Natural killer cell (primary cell): ENCODE measurements around the gene AREG. TPM values are rescaled to one million over a fixed set of nuclear protein-coding genes. Genes with fewer than 3 reads are reported as not detected.

Experiments
- ATAC-seq, 3 donors: fragments of 150-1000 bp in 2 of 3; fragments of 200-7000 bp in 1 of 3; cut with Tn5 transposase; 1 replicate in 1 of 3; 2 replicates in 2 of 3; pipeline ENCODE4 v1.10.0; 2021; ENCODE audit warnings: mild to moderate bottlenecking in 2 of 3, moderate library complexity in 2 of 3
- DNase-seq, 2 donors: peaks; one replicate each; pipeline versions ENCODE4 v3.0.0 to v3.0.0-alpha.2; 2013 to 2021; ENCODE audit warnings: mixed read lengths in 1 of 2
- H3K27ac ChIP-seq: one replicate; pipeline ENCODE4 v1.5.1; 2013; ENCODE audit warnings: mild to moderate bottlenecking, low read length
- H3K27me3 ChIP-seq: one replicate; pipeline ENCODE4 v1.6.1; 2013; ENCODE audit warnings: low read length; ENCODE audit not compliant: control insufficient read depth, insufficient read depth
- H3K36me3 ChIP-seq: one replicate; pipeline ENCODE4 v1.6.1; 2013; ENCODE audit warnings: low read length; ENCODE audit not compliant: control insufficient read depth, insufficient read depth
- H3K4me1 ChIP-seq: one replicate; pipeline ENCODE4 v1.6.1; 2013; ENCODE audit warnings: low read length; ENCODE audit not compliant: control insufficient read depth, insufficient read depth
- H3K4me3 ChIP-seq: one replicate; pipeline ENCODE4 v1.5.1; 2013; ENCODE audit warnings: low read length
- H3K9me3 ChIP-seq: one replicate; pipeline ENCODE4 v1.6.1; 2013; ENCODE audit warnings: low read length; ENCODE audit not compliant: control insufficient read depth, insufficient read depth
- H3K27ac Mint-ChIP-seq, 2 donors: one replicate each; pipeline ENCODE4 v1.8.0; 2022; ENCODE audit warnings: mild to moderate bottlenecking in 2 of 2, mixed read lengths in 2 of 2, moderate library complexity in 1 of 2
- H3K27me3 Mint-ChIP-seq, 2 donors: one replicate each; pipeline ENCODE4 v1.8.0; 2022; ENCODE audit warnings: low read depth in 2 of 2, mixed read lengths in 2 of 2
- H3K36me3 Mint-ChIP-seq: one replicate; pipeline ENCODE4 v1.8.0; 2022; ENCODE audit warnings: mixed read lengths
- H3K4me1 Mint-ChIP-seq, 2 donors: one replicate each; pipeline ENCODE4 v1.8.0; 2022; ENCODE audit warnings: mixed read lengths in 2 of 2
- H3K4me3 Mint-ChIP-seq: one replicate; pipeline ENCODE4 v1.8.0; 2022; ENCODE audit warnings: mild to moderate bottlenecking, moderate library complexity, mixed read lengths
- H3K9me3 Mint-ChIP-seq, 2 donors: one replicate each; pipeline ENCODE4 v1.8.0; 2022; ENCODE audit warnings: mixed read lengths in 2 of 2
- CTCF ChIP-seq: fragments of 200-600 bp; IDR thresholded peaks from one replicate; pipeline ENCODE4 v1.8.0; 2022; ENCODE audit warnings: antibody characterized with exemption
- WGBS: methylation state at CpG from one replicate; pipeline ENCODE4 v1.1.7; 2013; ENCODE audit warnings: missing lambda C conversion rate; ENCODE audit not compliant: insufficient coverage; 5-methylcytosine and 5-hydroxymethylcytosine counted together
- intact Hi-C: fragments of 100-400 bp; cut with micrococcal nuclease; formaldehyde crosslinking; loops from one replicate; pipeline ENCODE4 v1.14.2; 2022
- total RNA-seq, 4 donors: library from RNA; stranded (reverse); fragments of 120-200 nt in 1 of 4; gene quantifications; one replicate each; pipeline versions ENCODE4 v1.2.3 to v1.2.4, GENCODE V29; 2013 to 2022

Gene AREG
- total RNA-seq, 3 donors from 2014 or later (not counting 1 experiment from before 2014, with no cell fraction given) = 11.3 to 47.2 (median 38.2) TPM

GRCh38 chr4:74400395-74400794 lies 44.5 kb upstream of the AREG start:
- Histone ChIP-seq H3K4me1 (peaks cover 4% of the 10 kb centered on the region), H3K27me3 (no peaks in the 10 kb centered on the region), H3K4me3 (no peak overlapping the region), H3K27ac (no peak overlapping the region), H3K36me3 (no peaks in the 10 kb centered on the region), H3K9me3 (no peaks in the 10 kb centered on the region)
- no peaks in the 10 kb centered on the region for H3K9me3 Mint-ChIP-seq
- DNase-seq (no peak), ATAC-seq (no peak)
- no peaks in the 10 kb centered on the region for H3K27me3 Mint-ChIP-seq
- no peak overlapping the region for H3K27ac Mint-ChIP-seq
- H3K4me3 Mint-ChIP-seq = no peak overlapping the region
- intact Hi-C loops = no loop called here
- 91% methylated on average over 9 of the region's 10 CpGs for WGBS
- no peak for TF ChIP-seq CTCF
- peaks cover 7% of the 10 kb centered on the region for H3K36me3 Mint-ChIP-seq
- H3K4me1 Mint-ChIP-seq = peaks cover 7 to 9% of the 10 kb centered on the region in 2 donors

GRCh38 chr4:74402692-74403456 lies 42.1 kb upstream of the AREG start:
- Histone ChIP-seq H3K4me3 (no peak overlapping the region), H3K4me1 (peaks cover 4% of the 10 kb centered on the region), H3K27me3 (no peaks in the 10 kb centered on the region), H3K27ac (no peak overlapping the region), H3K9me3 (no peaks in the 10 kb centered on the region), H3K36me3 (no peaks in the 10 kb centered on the region)
- ATAC-seq (no peak), DNase-seq (no peak)
- Mint-ChIP-seq H3K27ac (no peak overlapping the region), H3K4me1 (peaks cover 7 to 9% of the 10 kb centered on the region in 2 donors), H3K36me3 (peaks cover 7% of the 10 kb centered on the region), H3K27me3 (no peaks in the 10 kb centered on the region), H3K4me3 (no peak overlapping the region), H3K9me3 (no peaks in the 10 kb centered on the region)
- TF ChIP-seq CTCF = no peak
- 62% methylated on average over 4 of the region's 5 CpGs for WGBS
- intact Hi-C loops = no loop called here

- intact Hi-C loops = no loop called here
- no peaks in the 10 kb centered on the region for H3K4me1 ChIP-seq
- DNase-seq (no peak), ATAC-seq (no peak)
- Mint-ChIP-seq H3K4me1 (no peaks in the 10 kb centered on the region), H3K4me3 (no peak overlapping the region), H3K27me3 (no peaks in the 10 kb centered on the region), H3K9me3 (no peaks in the 10 kb centered on the region), H3K27ac (no peak overlapping the region), H3K36me3 (no peaks in the 10 kb centered on the region)
- no peaks in the 10 kb centered on the region for H3K36me3 ChIP-seq
- no peak overlapping the region for H3K4me3 ChIP-seq
- no peaks in the 10 kb centered on the region for H3K9me3 ChIP-seq
- no peaks in the 10 kb centered on the region for H3K27me3 ChIP-seq
- no peak overlapping the region for H3K27ac ChIP-seq
- no peak for TF ChIP-seq CTCF
Observed at GRCh38 chr4:74407891-74408290, 37.0 kb upstream of the AREG start.

- 86% methylated on average over 3 of the region's 3 CpGs for WGBS
- no peaks in the 10 kb centered on the region for H3K27me3 ChIP-seq
- Mint-ChIP-seq H3K4me1 (no peaks in the 10 kb centered on the region), H3K36me3 (no peaks in the 10 kb centered on the region), H3K4me3 (no peak overlapping the region), H3K9me3 (no peaks in the 10 kb centered on the region), H3K27ac (no peak overlapping the region), H3K27me3 (peaks cover 0 to 3% of the 10 kb centered on the region in 2 donors)
- H3K27ac ChIP-seq = no peak overlapping the region
- H3K4me3 ChIP-seq = no peak overlapping the region
- no peaks in the 10 kb centered on the region for H3K9me3 ChIP-seq
- DNase-seq (no peak), ATAC-seq (no peak)
- intact Hi-C loops = no loop called here
- H3K36me3 ChIP-seq = no peaks in the 10 kb centered on the region
- no peak for TF ChIP-seq CTCF
- H3K4me1 ChIP-seq = no peaks in the 10 kb centered on the region
Observed at GRCh38 chr4:74408639-74409038, 36.3 kb upstream of the AREG start.
